Stimulated activated naive B cell treated with anti-CD40 and anti-IgM and Interleukin-4, amounts not matched to agents 10 μg/mL and 1 μg/mL and 100 μg/mL, for 72 hours (primary cell): ENCODE results near the gene PPP1R15B.

Experiments used
- ATAC-seq, 2 donors: fragments of 150-1000 bp; cut with Tn5 transposase; replicated peaks; 2 replicates each; pipeline ENCODE4 v1.10.0; 2021; ENCODE audit warnings: moderate library complexity in 1 of 2
- DNase-seq: peaks from one replicate; pipeline ENCODE4 v3.0.0; 2021
- H3K27ac Mint-ChIP-seq: one replicate; pipeline ENCODE4 v1.8.0; 2022; ENCODE audit warnings: mild to moderate bottlenecking, mixed read lengths
- H3K27me3 Mint-ChIP-seq, 2 donors: one replicate each; pipeline ENCODE4 v1.8.0; 2022; ENCODE audit warnings: mixed read lengths in 2 of 2
- H3K36me3 Mint-ChIP-seq, 2 donors: one replicate each; pipeline ENCODE4 v1.8.0; 2022; ENCODE audit warnings: mixed read lengths in 2 of 2, mild to moderate bottlenecking in 1 of 2
- H3K4me1 Mint-ChIP-seq, 2 donors: one replicate each; pipeline ENCODE4 v1.8.0; 2022; ENCODE audit warnings: mixed read lengths in 2 of 2, mild to moderate bottlenecking in 1 of 2
- H3K4me3 Mint-ChIP-seq, 2 donors: one replicate each; pipeline ENCODE4 v1.8.0; 2022; ENCODE audit warnings: mild to moderate bottlenecking in 2 of 2, mixed read lengths in 2 of 2, moderate library complexity in 1 of 2
- H3K9me3 Mint-ChIP-seq, 2 donors: one replicate each; pipeline ENCODE4 v1.8.0; 2022; ENCODE audit warnings: mixed read lengths in 2 of 2, mild to moderate bottlenecking in 1 of 2

PPP1R15B gene

DNA sequence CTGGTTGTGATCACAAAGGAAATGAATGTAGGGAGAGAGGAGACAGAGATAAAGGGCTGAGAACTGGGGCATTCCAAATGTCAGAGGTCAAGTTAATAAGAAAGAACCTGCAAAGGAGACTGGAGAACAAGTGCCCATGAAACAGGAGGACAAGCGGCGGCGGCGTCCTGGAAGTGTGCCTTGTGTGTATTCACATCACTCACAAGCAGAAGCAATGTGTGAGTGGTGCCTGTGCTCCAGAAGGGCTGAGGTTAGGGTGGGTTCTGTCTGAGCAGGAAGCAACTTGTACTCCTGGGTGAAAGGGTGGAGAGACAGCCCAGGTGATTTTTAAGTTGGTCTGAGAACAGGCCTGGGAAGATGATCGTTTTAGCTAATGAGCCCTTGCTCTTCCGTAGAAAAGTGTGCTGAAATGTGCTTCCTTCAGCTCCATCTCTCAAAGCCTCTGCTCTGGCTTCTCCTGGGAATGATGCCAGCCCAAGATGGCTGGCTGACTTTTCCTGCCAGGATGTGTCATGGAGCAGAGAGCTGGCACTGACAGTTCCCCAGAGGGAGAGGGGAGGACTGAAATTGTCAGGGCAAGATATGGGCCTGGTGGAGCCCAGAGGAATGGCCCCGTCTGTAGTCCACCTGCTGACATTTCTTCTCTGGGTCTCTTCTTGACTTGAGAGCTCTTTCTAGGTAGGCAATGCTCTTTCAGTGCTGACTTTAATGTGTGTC, 26.8 kb downstream of the PPP1R15B start:
- DNase-seq: no peak
- H3K9me3 Mint-ChIP-seq: no peaks in the 10 kb centered on the region
- no peak overlapping the region for H3K4me3 Mint-ChIP-seq
- no peak overlapping the region for H3K27ac Mint-ChIP-seq
- no peaks in the 10 kb centered on the region for H3K36me3 Mint-ChIP-seq
- peaks cover 0 to 2% of the 10 kb centered on the region in 2 donors for H3K4me1 Mint-ChIP-seq
- ATAC-seq: no peak
- H3K27me3 Mint-ChIP-seq: no peaks in the 10 kb centered on the region

DNA sequence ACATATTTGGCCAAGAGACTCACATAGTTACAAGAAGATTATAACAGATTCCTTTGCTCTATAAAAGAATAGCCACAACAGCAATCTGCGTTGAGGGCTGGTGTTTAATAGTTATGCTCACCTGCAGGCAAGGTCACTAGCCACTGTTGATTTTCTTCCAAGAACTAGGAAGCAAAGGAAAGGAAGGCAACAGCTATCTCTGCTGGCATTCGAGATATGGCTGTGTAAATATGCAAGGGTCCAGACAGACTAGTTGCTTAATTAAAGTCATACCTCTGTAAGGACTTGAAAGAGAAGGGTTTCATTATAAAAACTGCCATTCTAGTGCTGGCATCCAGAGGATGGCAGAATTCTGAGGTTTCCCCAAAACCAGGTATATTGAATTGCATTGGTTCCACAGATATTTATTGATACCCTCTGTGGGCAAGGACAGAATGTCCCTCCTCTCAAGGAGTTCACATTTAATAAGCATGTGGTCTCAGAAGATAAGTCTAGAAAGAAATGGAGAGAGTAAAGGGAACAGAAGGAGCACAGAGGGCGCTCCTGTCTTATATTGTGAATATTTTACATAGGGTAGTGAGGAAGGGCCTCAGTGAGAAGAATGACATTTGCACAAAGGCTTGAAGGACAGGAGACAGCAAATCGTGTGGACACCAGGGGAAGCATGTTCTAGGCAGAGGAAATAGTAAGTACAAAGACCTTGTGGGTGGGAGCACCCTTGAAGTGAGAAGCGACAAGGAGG, 28.3 kb downstream of the PPP1R15B start:
- Mint-ChIP-seq H3K4me3 (no peak overlapping the region), H3K27ac (no peak overlapping the region), H3K36me3 (no peaks in the 10 kb centered on the region), H3K27me3 (peaks cover 0 to under 1% of the 10 kb centered on the region in 2 donors), H3K4me1 (peaks cover 3 to 4% of the 10 kb centered on the region in 2 donors), H3K9me3 (no peaks in the 10 kb centered on the region)
- DNase-seq: no peak
- no peak for ATAC-seq

DNA sequence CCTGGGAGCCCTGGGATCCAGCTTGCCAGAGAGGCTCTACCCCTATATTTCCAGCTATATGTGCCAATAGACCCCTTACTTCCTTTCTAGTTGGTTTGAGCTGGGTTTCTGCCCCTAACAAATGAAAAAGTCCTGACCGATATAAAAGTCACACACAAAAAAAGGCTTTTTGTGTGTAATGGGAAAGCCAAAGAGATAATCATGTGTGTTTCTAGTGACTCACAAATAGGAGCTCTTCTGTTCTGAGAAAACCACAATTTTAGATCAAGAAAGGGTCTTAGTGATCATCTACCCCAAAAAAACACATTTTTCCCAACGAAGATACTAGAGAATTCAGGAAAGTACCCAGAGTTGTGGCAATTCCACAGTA, 28.9 kb downstream of the PPP1R15B start:
- Mint-ChIP-seq H3K9me3 (no peaks in the 10 kb centered on the region), H3K4me3 (no peak overlapping the region), H3K27ac (no peak overlapping the region), H3K27me3 (peaks cover 0 to 6% of the 10 kb centered on the region in 2 donors), H3K36me3 (no peaks in the 10 kb centered on the region), H3K4me1 (peaks cover 10% of the 10 kb centered on the region in 2 donors)
- DNase-seq (no peak), ATAC-seq (no peak)

DNA sequence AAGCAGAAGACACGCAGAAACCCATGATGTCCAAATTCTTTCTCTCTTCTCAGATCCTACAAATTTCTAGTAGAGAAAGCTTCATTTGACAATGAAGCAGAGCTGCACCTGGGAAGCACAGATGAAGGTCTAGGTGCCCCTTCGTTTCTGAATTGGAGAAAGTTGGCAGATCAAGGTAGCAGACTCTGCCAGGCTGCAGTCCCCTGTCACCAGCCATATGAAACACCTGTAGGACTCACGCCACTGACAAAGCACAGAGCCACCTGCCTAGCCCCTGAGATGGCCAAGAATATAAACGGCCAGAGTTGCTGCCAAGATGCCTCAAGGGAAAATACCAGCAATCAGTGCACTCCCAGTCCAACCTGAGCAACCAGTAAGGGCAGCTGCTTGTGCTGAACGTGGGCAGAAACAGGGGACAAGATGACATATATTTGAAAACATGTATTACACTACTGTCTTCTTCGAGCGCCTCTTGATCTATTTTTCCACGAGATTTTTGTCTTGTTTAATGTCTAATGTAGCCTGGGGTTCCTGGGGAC, 31.3 kb downstream of the PPP1R15B start:
- H3K36me3 Mint-ChIP-seq: no peaks in the 10 kb centered on the region
- no peak for DNase-seq
- no peak for ATAC-seq
- H3K4me1 Mint-ChIP-seq: peaks cover 12 to 17% of the 10 kb centered on the region in 2 donors
- H3K27ac Mint-ChIP-seq: no peak overlapping the region
- no peak overlapping the region for H3K4me3 Mint-ChIP-seq
- peaks cover 0 to 12% of the 10 kb centered on the region in 2 donors for H3K27me3 Mint-ChIP-seq
- no peaks in the 10 kb centered on the region for H3K9me3 Mint-ChIP-seq

DNA sequence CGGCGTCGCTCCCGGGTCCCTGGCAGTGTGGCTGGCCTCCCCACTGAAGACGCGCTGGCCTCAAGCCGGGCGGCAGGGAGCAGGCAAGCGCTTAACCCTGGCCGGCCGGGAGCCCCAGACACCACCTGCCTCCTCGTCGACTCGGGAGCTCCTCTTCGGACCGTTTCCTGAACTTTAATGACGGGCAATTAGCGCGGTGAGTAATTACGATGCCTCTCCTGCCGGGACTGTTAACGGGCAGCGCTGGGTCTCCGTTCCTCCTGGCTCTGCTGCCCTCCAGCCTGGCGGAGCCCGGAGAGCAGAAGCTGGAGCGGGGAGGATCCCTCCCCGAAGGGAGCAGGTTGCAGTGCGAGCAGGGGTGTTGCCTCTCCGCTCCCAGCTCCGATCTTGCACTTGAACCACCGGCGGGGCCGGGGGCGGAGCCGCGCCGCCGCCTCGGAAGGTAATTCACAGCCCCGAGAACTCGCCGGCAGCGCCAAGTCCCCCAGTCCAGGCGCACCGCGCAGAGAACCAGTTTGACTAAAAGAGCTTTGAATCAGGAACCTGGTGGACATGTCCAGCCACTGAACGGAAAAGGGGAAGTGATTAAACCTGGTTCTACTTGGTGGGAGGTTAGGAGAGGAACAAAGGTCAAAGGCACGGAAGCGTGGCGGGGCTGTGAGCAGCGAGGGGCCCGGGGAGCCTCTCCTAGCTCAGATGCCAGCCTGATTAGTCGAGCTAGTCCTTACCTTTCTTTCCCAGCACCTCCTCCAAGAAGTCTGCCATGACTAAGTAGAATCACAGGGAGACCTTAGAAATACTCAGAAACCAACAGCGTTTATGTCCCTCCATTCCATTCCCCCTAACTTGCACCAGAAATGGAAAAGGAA, 33.6 kb downstream of the PPP1R15B start:
- peak; percentile 88 to 89 for ATAC-seq
- Mint-ChIP-seq H3K4me1 (peaks cover 12 to 17% of the 10 kb centered on the region in 2 donors), H3K36me3 (no peaks in the 10 kb centered on the region), H3K9me3 (no peaks in the 10 kb centered on the region), H3K4me3 (peak overlapping the region; percentile 86 to 89), H3K27me3 (peaks cover 0 to 12% of the 10 kb centered on the region in 2 donors), H3K27ac (peak overlapping the region; percentile 91)
- DNase-seq: peak; percentile 58

DNA sequence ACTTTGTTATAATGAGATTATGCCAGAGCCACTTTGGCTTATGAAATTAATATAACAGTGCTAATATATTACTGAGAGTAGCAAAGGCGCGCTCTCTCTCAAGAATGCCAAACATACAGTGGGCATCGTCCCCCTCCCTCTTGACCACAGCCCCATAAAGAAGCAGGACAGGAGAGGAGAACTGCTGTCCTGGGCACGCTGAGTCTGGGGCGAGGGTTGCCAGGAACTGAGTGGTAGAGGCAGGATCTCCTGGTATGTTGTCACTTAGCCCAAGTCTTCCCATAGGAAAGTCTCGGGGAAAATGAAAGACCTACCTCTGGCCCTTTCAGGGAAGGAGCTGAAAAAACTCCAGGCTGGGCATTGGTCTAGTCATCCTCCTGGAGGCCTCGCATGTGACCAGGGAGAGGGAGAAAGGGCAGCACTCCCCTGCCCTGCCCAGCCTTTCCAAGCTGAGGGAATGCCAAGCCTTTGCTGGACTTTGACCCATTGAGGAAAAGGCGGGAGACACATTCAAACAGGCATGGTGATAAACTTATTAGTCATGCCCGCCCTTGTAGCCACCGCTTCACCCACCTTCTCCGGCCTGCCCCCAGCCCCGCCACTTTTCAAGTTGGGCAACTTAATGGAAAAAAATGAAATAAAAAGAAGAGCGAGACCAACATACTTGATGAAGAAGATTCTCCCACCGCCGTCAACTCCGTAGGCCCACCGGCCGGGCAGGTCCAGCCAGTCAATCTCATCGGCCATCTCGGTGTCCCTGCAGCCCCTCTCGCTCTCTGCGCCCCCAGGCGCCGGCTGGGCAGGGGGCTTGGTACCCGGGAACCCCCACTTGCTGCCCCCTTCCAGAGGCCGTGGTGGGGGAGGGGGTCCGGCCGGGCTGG, 34.5 kb downstream of the PPP1R15B start:
- H3K4me3 Mint-ChIP-seq: peak overlapping the region; percentile 73 to 86
- peak overlapping the region; percentile 6 for H3K27ac Mint-ChIP-seq
- H3K27me3 Mint-ChIP-seq: peaks cover 2 to 12% of the 10 kb centered on the region in 2 donors
- no peak for DNase-seq
- H3K4me1 Mint-ChIP-seq: peaks cover 12 to 17% of the 10 kb centered on the region in 2 donors
- H3K9me3 Mint-ChIP-seq: no peaks in the 10 kb centered on the region
- H3K36me3 Mint-ChIP-seq: no peaks in the 10 kb centered on the region
- no peak for ATAC-seq

DNA sequence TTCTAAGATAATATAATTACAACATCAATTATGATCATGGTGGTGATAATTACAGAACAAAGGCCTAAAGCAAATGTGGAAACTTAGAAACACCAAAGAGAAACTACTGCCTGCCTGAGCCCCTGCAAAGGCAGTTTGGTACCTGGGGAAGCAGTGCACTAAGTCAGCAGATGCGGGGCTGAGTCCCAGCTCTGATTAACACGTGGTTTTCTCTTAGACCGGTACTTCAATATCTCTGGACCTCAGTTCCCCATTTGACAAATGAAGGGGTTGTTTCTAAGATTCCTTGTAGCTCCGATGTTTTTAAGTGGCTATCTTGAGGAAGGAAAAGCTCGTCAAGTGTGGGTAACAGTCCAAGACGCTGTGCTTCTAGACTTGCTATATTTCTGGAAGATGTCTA, 35.2 kb downstream of the PPP1R15B start:
- Mint-ChIP-seq H3K36me3 (no peaks in the 10 kb centered on the region), H3K4me3 (no peak overlapping the region), H3K27ac (no peak overlapping the region), H3K4me1 (peaks cover 11 to 17% of the 10 kb centered on the region in 2 donors), H3K9me3 (no peaks in the 10 kb centered on the region), H3K27me3 (peaks cover 8 to 13% of the 10 kb centered on the region in 2 donors)
- ATAC-seq (no peak), DNase-seq (no peak)

DNA sequence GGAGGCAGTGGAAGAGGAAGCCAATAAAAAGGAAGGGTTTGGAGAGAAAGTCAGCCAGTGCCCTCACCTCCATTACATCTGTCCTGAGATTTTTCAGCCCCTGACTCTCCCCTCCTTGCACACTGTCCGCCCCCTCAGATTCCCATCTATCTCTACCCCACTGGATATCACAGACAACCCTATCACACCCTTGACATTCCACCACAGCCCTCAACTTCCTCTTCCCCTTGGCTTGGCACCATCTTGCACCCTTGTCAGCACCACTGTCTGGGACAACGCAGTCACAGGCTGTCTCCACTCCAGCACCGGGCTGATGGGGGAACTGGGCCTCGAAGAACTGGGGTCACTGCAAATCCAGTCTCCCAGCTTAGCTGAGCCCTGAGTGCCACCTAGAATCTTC, 37.7 kb downstream of the PPP1R15B start:
- H3K9me3 Mint-ChIP-seq: no peaks in the 10 kb centered on the region
- H3K4me1 Mint-ChIP-seq: peaks cover 13 to 22% of the 10 kb centered on the region in 2 donors
- H3K27me3 Mint-ChIP-seq: peaks cover 12 to 17% of the 10 kb centered on the region in 2 donors
- no peaks in the 10 kb centered on the region for H3K36me3 Mint-ChIP-seq
- H3K27ac Mint-ChIP-seq: no peak overlapping the region
- no peak for ATAC-seq
- no peak overlapping the region for H3K4me3 Mint-ChIP-seq
- no peak for DNase-seq

DNA sequence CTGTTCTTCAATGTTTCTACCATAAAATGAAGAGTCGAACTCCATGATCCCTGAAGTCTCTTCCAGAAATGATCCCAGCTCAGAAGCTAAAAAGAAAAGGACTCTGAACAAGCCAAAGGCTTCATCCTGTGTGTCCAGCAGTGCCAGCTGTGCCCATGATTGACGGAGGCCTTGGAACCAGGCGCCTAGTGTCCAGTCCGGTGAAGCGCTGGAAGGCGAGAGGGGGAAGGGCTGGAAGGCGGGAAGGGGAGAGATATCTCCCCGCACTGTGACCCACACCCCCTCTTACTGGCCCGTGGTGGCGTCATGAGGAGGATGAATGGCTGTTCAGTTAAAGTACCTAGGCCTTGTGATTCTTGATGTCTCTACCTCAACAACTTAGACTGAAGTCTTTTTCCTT, 41.4 kb downstream of the PPP1R15B start:
- Mint-ChIP-seq H3K27me3 (peaks cover 14 to 28% of the 10 kb centered on the region in 2 donors), H3K36me3 (no peaks in the 10 kb centered on the region), H3K4me3 (no peak overlapping the region), H3K4me1 (peaks cover 7 to 14% of the 10 kb centered on the region in 2 donors), H3K9me3 (no peaks in the 10 kb centered on the region), H3K27ac (no peak overlapping the region)
- DNase-seq (no peak), ATAC-seq (no peak)

DNA sequence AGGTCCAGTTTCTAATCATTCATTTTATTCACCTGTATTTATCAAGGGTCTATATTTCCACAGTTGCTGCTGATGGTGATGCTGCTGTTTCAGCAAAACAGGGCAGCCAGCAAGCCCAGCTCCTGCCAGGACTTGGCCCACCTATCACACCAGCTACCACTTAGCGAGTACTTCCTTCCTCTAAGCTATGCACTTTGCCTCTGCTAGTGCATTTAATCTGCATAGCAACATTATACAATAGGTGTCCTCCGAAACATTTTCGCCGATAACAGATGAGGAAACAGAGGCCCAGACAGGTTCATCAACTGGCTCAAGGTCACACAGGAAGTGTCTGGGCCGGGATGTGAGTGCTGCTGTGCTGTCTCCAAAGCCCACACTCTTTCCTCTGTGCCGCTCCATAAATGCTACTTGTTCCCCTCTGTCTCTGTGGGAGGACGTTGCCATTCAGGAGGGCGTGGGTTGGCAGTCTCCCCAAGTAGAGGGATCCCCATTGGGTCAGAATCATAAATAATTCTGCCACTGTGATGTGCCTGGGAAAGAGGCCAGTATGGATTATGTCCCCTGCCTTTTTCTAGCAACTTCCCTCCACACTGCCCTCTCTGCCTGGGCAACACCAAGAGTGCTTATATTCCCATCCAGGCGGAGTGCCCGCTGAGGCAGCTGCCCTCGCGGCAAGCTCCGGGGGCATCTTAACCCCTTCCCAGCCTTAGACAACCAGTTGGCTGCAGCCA, 42.5 kb downstream of the PPP1R15B start:
- H3K4me1 Mint-ChIP-seq: peaks cover 14 to 22% of the 10 kb centered on the region in 2 donors
- no peaks in the 10 kb centered on the region for H3K36me3 Mint-ChIP-seq
- no peaks in the 10 kb centered on the region for H3K9me3 Mint-ChIP-seq
- H3K27ac Mint-ChIP-seq: peak overlapping the region; percentile 14
- ATAC-seq: no peak
- H3K4me3 Mint-ChIP-seq: no peak overlapping the region
- peaks cover 20 to 33% of the 10 kb centered on the region in 2 donors for H3K27me3 Mint-ChIP-seq
- no peak for DNase-seq

DNA sequence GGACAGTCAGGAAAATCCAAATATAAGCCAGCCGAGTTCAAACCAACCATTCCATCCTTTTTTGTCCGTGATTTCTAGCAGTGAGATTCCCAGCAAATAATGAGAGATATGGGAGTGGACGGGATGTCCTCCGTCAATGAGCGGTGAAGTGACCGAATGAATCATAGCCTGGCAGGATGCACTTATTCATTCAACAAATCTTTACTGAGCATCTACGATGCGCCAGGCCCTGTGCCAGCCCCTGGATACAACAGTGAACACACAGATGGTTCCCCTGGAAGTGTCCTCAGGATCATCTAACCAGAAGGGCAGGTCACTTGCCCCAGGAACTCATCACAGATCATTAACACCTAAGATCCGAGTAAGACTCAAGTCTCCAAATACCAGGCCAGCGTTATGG, 43.7 kb downstream of the PPP1R15B start:
- Mint-ChIP-seq H3K27ac (no peak overlapping the region), H3K4me1 (peaks cover 22 to 30% of the 10 kb centered on the region in 2 donors)
- DNase-seq: no peak

DNA sequence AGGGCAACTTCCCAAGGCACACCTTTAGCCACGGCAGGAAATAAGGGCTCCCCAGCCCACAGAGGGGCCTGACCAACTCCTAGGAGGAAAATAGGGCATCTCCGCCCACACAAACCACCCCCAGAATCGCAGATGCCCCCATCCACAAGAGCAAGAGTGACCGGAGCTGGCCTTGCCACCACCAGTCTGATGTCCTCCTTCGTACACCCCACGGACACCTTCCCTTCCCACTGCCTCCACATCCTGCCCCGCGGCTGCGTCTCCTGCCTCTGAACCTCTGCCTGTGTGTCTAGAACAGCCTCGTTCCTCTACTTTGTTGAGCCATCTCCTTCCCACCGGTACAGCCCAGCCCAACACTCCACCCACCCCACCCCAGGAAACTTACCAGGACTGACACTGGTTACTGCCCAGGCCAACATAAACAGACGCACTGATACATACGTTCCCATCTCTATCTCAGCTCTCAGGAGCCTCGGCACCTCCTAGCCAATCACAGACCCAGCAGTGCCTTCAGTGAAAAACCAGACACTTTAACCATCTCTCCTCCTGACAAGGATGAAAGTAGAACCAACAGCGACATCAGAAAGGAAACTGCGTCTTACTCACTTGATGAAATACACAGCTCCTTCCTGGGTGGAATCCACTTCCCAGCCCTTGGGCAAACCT, 44.3 kb downstream of the PPP1R15B start:
- peaks cover 25 to 30% of the 10 kb centered on the region in 2 donors for H3K4me1 Mint-ChIP-seq
- no peak overlapping the region for H3K4me3 Mint-ChIP-seq
- no peak overlapping the region for H3K27ac Mint-ChIP-seq
- ATAC-seq (no peak), DNase-seq (no peak)
- H3K9me3 Mint-ChIP-seq: no peaks in the 10 kb centered on the region
- no peaks in the 10 kb centered on the region for H3K36me3 Mint-ChIP-seq
- H3K27me3 Mint-ChIP-seq: peaks cover 25 to 40% of the 10 kb centered on the region in 2 donors

More for the DNA sequence above, 43.7 kb downstream of the PPP1R15B start:
- peaks cover 20 to 34% of the 10 kb centered on the region in 2 donors for H3K27me3 Mint-ChIP-seq
- H3K4me3 Mint-ChIP-seq: no peak overlapping the region
- H3K36me3 Mint-ChIP-seq: no peaks in the 10 kb centered on the region
- H3K9me3 Mint-ChIP-seq: no peaks in the 10 kb centered on the region
- ATAC-seq: no peak
